NCI-H187 treated with DMSO at 0.1 percent for 48 hours (cell line): Measurements from ENCODE around the gene PKD2.
"Not testable (repeated sequence)": the region's sequence is repeated elsewhere in the genome, so short reads cannot be mapped to it uniquely, and the experiment has no call there.

Experiments
- DNase-seq: peaks from one replicate; lab custom pipeline; 2025; lab: John Stamatoyannopoulos, UW

The PKD2 gene

GRCh38 chr4:87986508-87986907 lies 20.9 kb upstream of the PKD2 start:
- no peak for DNase-seq

GRCh38 chr4:87989765-87990164 lies 17.7 kb upstream of the PKD2 start:
- DNase-seq = no peak

GRCh38 chr4:87995435-87995834 lies 12.0 kb upstream of the PKD2 start:
- no peak for DNase-seq

GRCh38 chr4:87999191-87999691 lies 8.2 kb upstream of the PKD2 start:
- not testable (repeated sequence) for DNase-seq

- no peak for DNase-seq
These were observed 5.6 kb upstream of the PKD2 start for GRCh38 chr4:88001871-88002270.

- DNase-seq = no peak
These were observed 4.6 kb upstream of the PKD2 start for GRCh38 chr4:88002786-88003185.

GRCh38 chr4:88003261-88003660 lies 4.2 kb upstream of the PKD2 start:
- no peak for DNase-seq

- DNase-seq = no peak
These were observed 2.4 kb upstream of the PKD2 start for GRCh38 chr4:88005076-88005475.

GRCh38 chr4:88005946-88006345 lies 1.5 kb upstream of the PKD2 start:
- no peak for DNase-seq

GRCh38 chr4:88006956-88007303 lies 505 bp upstream of the PKD2 start:
- no peak for DNase-seq

- DNase-seq = no peak
These were observed 797 bp downstream of the PKD2 start for GRCh38 chr4:88008122-88008742.

- DNase-seq = no peak
These were observed 1.3 kb downstream of the PKD2 start for GRCh38 chr4:88008743-88009171.

- DNase-seq = no peak
These were observed 2.4 kb downstream of the PKD2 start for GRCh38 chr4:88009871-88010270.

GRCh38 chr4:88010966-88011365 lies 3.5 kb downstream of the PKD2 start:
- DNase-seq = no peak

GRCh38 chr4:88012647-88013046 lies 5.2 kb downstream of the PKD2 start:
- no peak for DNase-seq

GRCh38 chr4:88014386-88014905 lies 7.0 kb downstream of the PKD2 start:
- DNase-seq = no peak

GRCh38 chr4:88015659-88016295 lies 8.3 kb downstream of the PKD2 start:
- DNase-seq = no peak

GRCh38 chr4:88017516-88018297 lies 10.3 kb downstream of the PKD2 start:
- DNase-seq = no peak

GRCh38 chr4:88018466-88018865 lies 11.0 kb downstream of the PKD2 start:
- no peak for DNase-seq

- no peak for DNase-seq
These were observed 14.4 kb downstream of the PKD2 start for GRCh38 chr4:88021824-88022223.

- DNase-seq = no peak
These were observed 14.9 kb downstream of the PKD2 start for GRCh38 chr4:88022289-88022688.

GRCh38 chr4:88025868-88026661 lies 18.6 kb downstream of the PKD2 start:
- DNase-seq = not testable (repeated sequence)
